HCT116 (cell line): ENCODE measurements around the gene FKBP7.
"Not testable (repeated sequence)": the region's sequence is repeated elsewhere in the genome, so short reads cannot be mapped to it uniquely, and the experiment has no call there.

Experiments used
- EZH2 ChIP-seq: fragments of 200-600 bp; sonication (generic); IDR thresholded peaks from 2 replicates; pipeline ENCODE4 v1.6.1; 2017; ENCODE audit warnings: antibody characterized with exemption, mixed run types
- FOSL1 ChIP-seq: IDR thresholded peaks from 2 replicates; pipeline ENCODE4 v1.6.1; 2012; ENCODE audit warnings: low read depth
- POLR2A ChIP-seq: IDR thresholded peaks from 2 replicates; pipeline ENCODE4 v1.7.0; 2011; ENCODE audit warnings: borderline replicate concordance; ENCODE audit not compliant: insufficient read depth, insufficient read length; ENCODE audit errors: extremely low read depth
- POLR2AphosphoS5 ChIP-seq: IDR thresholded peaks from 2 replicates; pipeline ENCODE4 v1.6.1; 2011; ENCODE audit warnings: mild to moderate bottlenecking, low read depth, low read length, moderate library complexity
- SIN3A ChIP-seq: IDR thresholded peaks from 2 replicates; pipeline ENCODE4 v1.6.1; 2012; ENCODE audit warnings: low read depth
- TF ChIP-seq, protein P1 (sequence below), 3 experiments: fragments of 200-600 bp in 1 of 3; sonication (generic) in 1 of 3; IDR thresholded peaks in 2 of 3; conservative IDR thresholded peaks in 1 of 3; 2 replicates each; pipeline ENCODE4 v1.5.1; 2012 to 2017; ENCODE audit warnings: low read depth in 2 of 3, low read length in 2 of 3, antibody characterized with exemption in 1 of 3, borderline replicate concordance in 1 of 3, control low read depth in 1 of 3, mild to moderate bottlenecking in 1 of 3, mixed read lengths in 1 of 3, mixed run types in 1 of 3, moderate library complexity in 1 of 3; ENCODE audit not compliant: insufficient read depth in 1 of 3
- TF ChIP-seq, protein P2 (sequence below): IDR thresholded peaks from 2 replicates; pipeline ENCODE4 v1.6.1; 2012
- TF ChIP-seq, protein P3 (sequence below): IDR thresholded peaks from 2 replicates; pipeline ENCODE4 v1.6.1; 2011; ENCODE audit warnings: mild to moderate bottlenecking, low read length, moderate library complexity; ENCODE audit not compliant: insufficient replicate concordance; ENCODE audit errors: extremely low read depth

DNA sequence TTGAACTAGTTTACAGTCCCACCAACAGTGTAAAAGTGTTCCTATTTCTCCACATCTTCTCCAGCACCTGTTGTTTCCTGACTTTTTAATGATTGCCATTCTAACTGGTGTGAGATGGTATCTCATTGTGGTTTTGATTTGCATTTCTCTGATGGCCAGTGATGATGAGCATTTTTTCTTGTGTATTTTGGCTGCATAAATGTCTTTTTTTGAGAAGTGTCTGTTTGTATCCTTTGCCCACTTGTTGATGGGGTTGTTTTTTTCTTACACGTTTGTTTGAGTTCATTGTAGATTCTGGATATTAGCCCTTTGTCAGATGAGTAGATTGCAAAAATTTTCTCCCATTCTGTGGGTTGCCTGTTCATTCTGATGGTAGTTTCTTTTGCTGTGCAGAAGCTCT, 47.1 kb upstream of the FKBP7 start:
- not testable (repeated sequence) for TF ChIP-seq POLR2A, POLR2AphosphoS5, EZH2, FOSL1, SIN3A
- TF ChIP-seq, protein P1, sequence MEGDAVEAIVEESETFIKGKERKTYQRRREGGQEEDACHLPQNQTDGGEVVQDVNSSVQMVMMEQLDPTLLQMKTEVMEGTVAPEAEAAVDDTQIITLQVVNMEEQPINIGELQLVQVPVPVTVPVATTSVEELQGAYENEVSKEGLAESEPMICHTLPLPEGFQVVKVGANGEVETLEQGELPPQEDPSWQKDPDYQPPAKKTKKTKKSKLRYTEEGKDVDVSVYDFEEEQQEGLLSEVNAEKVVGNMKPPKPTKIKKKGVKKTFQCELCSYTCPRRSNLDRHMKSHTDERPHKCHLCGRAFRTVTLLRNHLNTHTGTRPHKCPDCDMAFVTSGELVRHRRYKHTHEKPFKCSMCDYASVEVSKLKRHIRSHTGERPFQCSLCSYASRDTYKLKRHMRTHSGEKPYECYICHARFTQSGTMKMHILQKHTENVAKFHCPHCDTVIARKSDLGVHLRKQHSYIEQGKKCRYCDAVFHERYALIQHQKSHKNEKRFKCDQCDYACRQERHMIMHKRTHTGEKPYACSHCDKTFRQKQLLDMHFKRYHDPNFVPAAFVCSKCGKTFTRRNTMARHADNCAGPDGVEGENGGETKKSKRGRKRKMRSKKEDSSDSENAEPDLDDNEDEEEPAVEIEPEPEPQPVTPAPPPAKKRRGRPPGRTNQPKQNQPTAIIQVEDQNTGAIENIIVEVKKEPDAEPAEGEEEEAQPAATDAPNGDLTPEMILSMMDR (IDR thresholded peaks at IDR 0.05 in 2 of 3, conservative IDR thresholded peaks at IDR 0.05 in 1 of 3; ENCODE audit: borderline replicate concordance in 1 of 3, insufficient read depth in 1 of 3, low read depth in 2 of 3, low read length in 2 of 3) = not testable (repeated sequence)
- TF ChIP-seq, protein P2, sequence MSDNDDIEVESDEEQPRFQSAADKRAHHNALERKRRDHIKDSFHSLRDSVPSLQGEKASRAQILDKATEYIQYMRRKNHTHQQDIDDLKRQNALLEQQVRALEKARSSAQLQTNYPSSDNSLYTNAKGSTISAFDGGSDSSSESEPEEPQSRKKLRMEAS = not testable (repeated sequence)
- TF ChIP-seq, protein P3, sequence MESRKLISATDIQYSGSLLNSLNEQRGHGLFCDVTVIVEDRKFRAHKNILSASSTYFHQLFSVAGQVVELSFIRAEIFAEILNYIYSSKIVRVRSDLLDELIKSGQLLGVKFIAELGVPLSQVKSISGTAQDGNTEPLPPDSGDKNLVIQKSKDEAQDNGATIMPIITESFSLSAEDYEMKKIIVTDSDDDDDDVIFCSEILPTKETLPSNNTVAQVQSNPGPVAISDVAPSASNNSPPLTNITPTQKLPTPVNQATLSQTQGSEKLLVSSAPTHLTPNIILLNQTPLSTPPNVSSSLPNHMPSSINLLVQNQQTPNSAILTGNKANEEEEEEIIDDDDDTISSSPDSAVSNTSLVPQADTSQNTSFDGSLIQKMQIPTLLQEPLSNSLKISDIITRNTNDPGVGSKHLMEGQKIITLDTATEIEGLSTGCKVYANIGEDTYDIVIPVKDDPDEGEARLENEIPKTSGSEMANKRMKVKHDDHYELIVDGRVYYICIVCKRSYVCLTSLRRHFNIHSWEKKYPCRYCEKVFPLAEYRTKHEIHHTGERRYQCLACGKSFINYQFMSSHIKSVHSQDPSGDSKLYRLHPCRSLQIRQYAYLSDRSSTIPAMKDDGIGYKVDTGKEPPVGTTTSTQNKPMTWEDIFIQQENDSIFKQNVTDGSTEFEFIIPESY = not testable (repeated sequence)
